Motor neuron (in vitro differentiated cells): Measurements from ENCODE around the gene CPZ. TPM values are rescaled to one million over a fixed set of nuclear protein-coding genes. Genes with fewer than 3 reads are reported as not detected.
A peak's percentile ranks its signal among the peaks of the same experiment; 100 is the strongest.
"Not testable (repeated sequence)": the region's sequence is repeated elsewhere in the genome, so short reads cannot be mapped to it uniquely, and the experiment has no call there.

Experiments used
- ATAC-seq, 8 experiments: fragments of 200-7000 bp; cut with Tn5 transposase; replicated peaks in 6 of 8; 2 replicates each; pipeline ENCODE4 v1.8.0; 2021; ENCODE audit warnings: mild to moderate bottlenecking in 8 of 8, moderate library complexity in 8 of 8
- H3K27ac ChIP-seq, 2 donors: fragments of 250-450 bp; sonication (Bioruptor Pico); 2 replicates each; pipeline ENCODE4 v1.9.0; 2021; ENCODE audit warnings: antibody characterized with exemption in 2 of 2, mild to moderate bottlenecking in 2 of 2, moderate library complexity in 1 of 2
- H3K4me1 ChIP-seq, 2 donors: fragments of 250-450 bp; sonication (Bioruptor Pico); replicated peaks in 1 of 2; 2 replicates each; pipeline ENCODE4 v1.6.1; 2021; ENCODE audit warnings: antibody characterized with exemption in 2 of 2, mild to moderate bottlenecking in 2 of 2, moderate library complexity in 1 of 2
- H3K4me3 ChIP-seq, 5 donors: fragments of 250-450 bp; sonication (Bioruptor Pico); 2 replicates each; pipeline ENCODE4 v1.9.0; 2021; ENCODE audit warnings: antibody characterized with exemption in 5 of 5, mild to moderate bottlenecking in 5 of 5, moderate library complexity in 4 of 5
- WGBS, 10 experiments: fragments of 450-650 bp; shearing (Covaris generic); methylation state at CpG; one replicate each; pipeline ENCODE4 v1.0.0; 2022; 5-methylcytosine and 5-hydroxymethylcytosine counted together
- in situ Hi-C, 9 experiments: fragments of 400-800 bp; cut with MboI; loops; one replicate each; pipeline ENCODE4 v1.15.0; 2021; ENCODE audit warnings: low sequenced_read_pairs in 9 of 9, low pct_unique_long_range_greater_than_20kb in 2 of 9; ENCODE audit not compliant: unreplicated experiment in 9 of 9
- total RNA-seq, 8 experiments: library from RNA; unstranded; fragments of 300-600 nt; gene quantifications; 2 replicates each; pipeline versions ENCODE4 v1.2.3 to v1.2.4, GENCODE V29; 2022

Gene CPZ
- total RNA-seq, 8 experiments from 2014 or later: 0.11 to 48.4 (median 1.4) TPM; not detected in 2

- in situ Hi-C loops, H3K4me3 ChIP-seq, H3K4me1 ChIP-seq, H3K27ac ChIP-seq: not testable (repeated sequence)
- peak; percentile 68 to 100 (median 82) for ATAC-seq
- WGBS, 10 experiments: no CpG with 5 or more reads among the region's 29 CpGs
Observed at GRCh38 chr4:8635897-8636554, 43.5 kb downstream of the CPZ start.

- no peak overlapping the region for H3K27ac ChIP-seq
- in situ Hi-C loops: no loop called here
- H3K4me3 ChIP-seq: no peak overlapping the region
- WGBS, 10 experiments: 0 to 83% (median 49%) methylated on average over 1 to 2 of the region's 2 CpGs; no CpG with 5 or more reads in 4 of the 10 experiments
- ATAC-seq: no peak
- no peaks in the 10 kb centered on the region for H3K4me1 ChIP-seq
Observed at GRCh38 chr4:8637456-8637984, 45.0 kb downstream of the CPZ start.

GRCh38 chr4:8639021-8639420 is 46.5 kb downstream of the CPZ start:
- Histone ChIP-seq H3K4me1 (no peaks in the 10 kb centered on the region), H3K27ac (no peak overlapping the region), H3K4me3 (no peak overlapping the region)
- 0 to 75% (median 17%) methylated on average over 1 to 5 of the region's 10 CpGs; no CpG with 5 or more reads in 3 of the 10 experiments for WGBS, 10 experiments
- ATAC-seq: no peak
- in situ Hi-C loops: no loop called here

GRCh38 chr4:8639777-8640720 is 47.5 kb downstream of the CPZ start:
- Histone ChIP-seq H3K4me1 (no peaks in the 10 kb centered on the region), H3K27ac (no peak overlapping the region), H3K4me3 (no peak overlapping the region)
- 25 to 87% (median 62%) methylated on average over 1 to 16 of the region's 26 CpGs; no CpG with 5 or more reads in 2 of the 10 experiments for WGBS, 10 experiments
- in situ Hi-C loops: no loop called here
- no peak for ATAC-seq

GRCh38 chr4:8640816-8641215 is 48.3 kb downstream of the CPZ start:
- Histone ChIP-seq H3K4me1 (no peaks in the 10 kb centered on the region), H3K27ac (no peak overlapping the region), H3K4me3 (no peak overlapping the region)
- 43 to 85% (median 60%) methylated on average over 1 to 11 of the region's 11 CpGs for WGBS, 10 experiments
- no peak for ATAC-seq
- in situ Hi-C loops: no loop called here

- no peak overlapping the region for H3K27ac ChIP-seq
- in situ Hi-C loops: no loop called here
- no peak overlapping the region for H3K4me3 ChIP-seq
- no peaks in the 10 kb centered on the region for H3K4me1 ChIP-seq
- ATAC-seq: no peak
- WGBS, 10 experiments: 62 to 100% (median 80%) methylated on average over 1 to 3 of the region's 15 CpGs; no CpG with 5 or more reads in 5 of the 10 experiments
Observed at GRCh38 chr4:8641256-8641655, 48.7 kb downstream of the CPZ start.

GRCh38 chr4:8641931-8642650 is 49.5 kb downstream of the CPZ start:
- H3K4me3 ChIP-seq: no peak overlapping the region
- no peak for ATAC-seq
- in situ Hi-C loops: no loop called here
- H3K27ac ChIP-seq: no peak overlapping the region
- WGBS, 10 experiments: 17 to 100% (median 80%) methylated on average over 1 to 9 of the region's 16 CpGs; no CpG with 5 or more reads in 1 of the 10 experiments
- no peaks in the 10 kb centered on the region for H3K4me1 ChIP-seq

GRCh38 chr4:8642651-8643321 is 50.2 kb downstream of the CPZ start:
- in situ Hi-C loops: no loop called here
- Histone ChIP-seq H3K4me3 (no peak overlapping the region), H3K27ac (no peak overlapping the region), H3K4me1 (no peaks in the 10 kb centered on the region)
- 40 to 100% (median 81%) methylated on average over 1 to 8 of the region's 12 CpGs; no CpG with 5 or more reads in 1 of the 10 experiments for WGBS, 10 experiments
- ATAC-seq: no peak

GRCh38 chr4:8643441-8643840 is 50.9 kb downstream of the CPZ start:
- Histone ChIP-seq H3K4me3 (no peak overlapping the region), H3K4me1 (no peaks in the 10 kb centered on the region), H3K27ac (no peak overlapping the region)
- in situ Hi-C loops: no loop called here
- 40 to 100% (median 59%) methylated on average over 1 to 4 of the region's 6 CpGs; no CpG with 5 or more reads in 4 of the 10 experiments for WGBS, 10 experiments
- no peak for ATAC-seq

GRCh38 chr4:8643986-8644385 is 51.4 kb downstream of the CPZ start:
- WGBS, 10 experiments: 21 to 88% (median 71%) methylated on average over 1 to 11 of the region's 22 CpGs; no CpG with 5 or more reads in 6 of the 10 experiments
- in situ Hi-C loops: no loop called here
- no peak for ATAC-seq

GRCh38 chr4:8644461-8644891 is 51.9 kb downstream of the CPZ start:
- no peak for ATAC-seq
- in situ Hi-C loops: no loop called here
- H3K27ac ChIP-seq: no peak overlapping the region
- WGBS, 10 experiments: 0 to 90% (median 63%) methylated on average over 1 to 5 of the region's 9 CpGs; no CpG with 5 or more reads in 4 of the 10 experiments
- H3K4me1 ChIP-seq: no peaks in the 10 kb centered on the region
- H3K4me3 ChIP-seq: no peak overlapping the region

More at GRCh38 chr4:8643986-8644385, 51.4 kb downstream of the CPZ start:
- no peaks in the 10 kb centered on the region for H3K4me1 ChIP-seq
- H3K27ac ChIP-seq: no peak overlapping the region
- no peak overlapping the region for H3K4me3 ChIP-seq
